Measurements from ENCODE around the gene MBNL2.
A peak's percentile ranks its signal among the peaks of the same experiment; 100 is the strongest.

Gene MBNL2

DNA sequence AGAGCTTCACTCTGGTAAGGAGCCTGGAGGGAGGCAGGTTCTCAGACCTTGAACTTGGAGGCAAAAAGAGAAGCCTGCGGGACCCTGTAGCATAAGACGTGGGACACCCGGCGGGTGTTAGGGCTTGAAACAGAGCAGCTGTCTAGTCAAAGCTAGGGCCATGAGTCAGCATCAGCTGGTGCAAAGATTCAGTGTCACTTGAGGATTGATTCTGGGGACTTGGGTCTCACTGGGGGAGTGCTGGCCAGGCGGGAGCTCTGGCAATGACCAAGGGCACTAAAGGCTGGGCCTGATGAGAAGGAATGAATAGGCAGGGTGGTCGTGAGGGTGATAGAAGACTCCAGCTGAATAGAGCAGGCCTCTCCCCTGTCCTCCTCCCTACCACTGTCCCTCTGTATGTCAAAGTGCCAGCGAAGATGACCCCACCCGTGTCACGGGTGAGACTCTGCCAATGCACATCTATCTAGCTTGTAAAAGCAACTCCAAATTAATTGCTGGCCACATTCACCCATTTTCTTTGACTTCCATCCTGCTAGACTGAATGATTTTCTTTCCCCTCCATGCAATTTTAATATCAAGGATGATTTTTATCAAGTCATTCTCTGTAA is 97.1 kb downstream of the MBNL2 start:
- TF ChIP-seq, protein P1, sequence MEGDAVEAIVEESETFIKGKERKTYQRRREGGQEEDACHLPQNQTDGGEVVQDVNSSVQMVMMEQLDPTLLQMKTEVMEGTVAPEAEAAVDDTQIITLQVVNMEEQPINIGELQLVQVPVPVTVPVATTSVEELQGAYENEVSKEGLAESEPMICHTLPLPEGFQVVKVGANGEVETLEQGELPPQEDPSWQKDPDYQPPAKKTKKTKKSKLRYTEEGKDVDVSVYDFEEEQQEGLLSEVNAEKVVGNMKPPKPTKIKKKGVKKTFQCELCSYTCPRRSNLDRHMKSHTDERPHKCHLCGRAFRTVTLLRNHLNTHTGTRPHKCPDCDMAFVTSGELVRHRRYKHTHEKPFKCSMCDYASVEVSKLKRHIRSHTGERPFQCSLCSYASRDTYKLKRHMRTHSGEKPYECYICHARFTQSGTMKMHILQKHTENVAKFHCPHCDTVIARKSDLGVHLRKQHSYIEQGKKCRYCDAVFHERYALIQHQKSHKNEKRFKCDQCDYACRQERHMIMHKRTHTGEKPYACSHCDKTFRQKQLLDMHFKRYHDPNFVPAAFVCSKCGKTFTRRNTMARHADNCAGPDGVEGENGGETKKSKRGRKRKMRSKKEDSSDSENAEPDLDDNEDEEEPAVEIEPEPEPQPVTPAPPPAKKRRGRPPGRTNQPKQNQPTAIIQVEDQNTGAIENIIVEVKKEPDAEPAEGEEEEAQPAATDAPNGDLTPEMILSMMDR (conservative IDR thresholded peaks at IDR 0.05; ENCODE audit: low read depth, low read length): no peak
- DNase-seq (ENCODE audit: low read depth): no peak
- H3K4me3 ChIP-seq (ENCODE audit: low read depth, low read length): no peak overlapping the region

DNA sequence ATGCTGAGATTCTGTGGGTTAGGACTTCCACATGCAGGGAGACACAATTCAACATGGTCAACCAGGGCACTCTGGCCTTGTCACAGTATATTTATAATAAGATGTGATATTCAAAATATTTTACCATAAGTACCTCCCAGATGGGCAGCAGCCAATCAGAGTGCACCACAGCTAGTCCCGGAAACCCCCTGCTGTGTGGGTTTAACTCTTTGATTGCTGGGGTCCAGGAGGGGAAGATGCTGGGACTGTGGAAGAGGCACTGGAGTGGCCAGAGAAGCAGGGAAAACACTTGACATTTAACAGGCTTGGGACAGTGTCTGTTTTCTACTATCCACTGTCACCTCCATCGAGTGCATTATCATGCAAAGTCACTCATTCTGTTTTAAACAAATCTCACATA is 99.0 kb downstream of the MBNL2 start:
- no peak for DNase-seq (ENCODE audit: low read depth)
- no peak overlapping the region for H3K4me3 ChIP-seq (ENCODE audit: low read depth, low read length)
- TF ChIP-seq, protein P1 (conservative IDR thresholded peaks at IDR 0.05; ENCODE audit: low read depth, low read length): no peak

DNA sequence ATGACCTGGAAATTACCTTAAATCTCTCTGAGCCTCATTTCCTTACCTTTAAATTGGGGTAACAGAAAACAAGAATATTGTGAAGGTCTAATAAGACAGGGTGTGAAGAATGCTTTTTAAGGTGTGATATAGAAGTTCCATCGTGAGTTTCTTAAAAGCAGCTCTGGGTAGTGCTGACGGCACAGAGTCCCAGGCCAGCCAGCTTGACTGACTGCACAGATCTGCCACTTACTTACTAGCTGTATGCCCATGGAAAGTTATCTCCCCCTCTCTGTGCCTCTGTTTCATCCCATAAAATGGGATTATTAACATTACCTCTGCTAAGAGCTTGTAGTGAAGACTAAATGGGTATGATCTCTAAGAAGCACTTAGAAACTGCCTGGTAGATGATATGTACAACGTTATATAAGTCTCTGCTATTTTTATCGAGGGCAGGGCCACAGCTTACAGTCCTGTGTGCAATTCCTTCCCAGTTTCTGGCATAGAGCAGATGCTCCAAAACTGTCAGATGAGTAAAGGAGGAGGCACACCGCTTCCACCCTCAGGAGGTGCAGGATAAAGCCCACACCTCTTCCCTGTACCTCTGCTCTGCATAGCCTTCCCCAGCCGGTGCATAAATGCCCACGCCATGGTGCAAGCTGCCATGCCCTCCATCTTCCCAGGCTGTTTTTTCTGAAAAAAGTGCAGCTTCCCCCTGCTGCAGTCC is 99.6 kb downstream of the MBNL2 start:
- TF ChIP-seq, protein P1 (conservative IDR thresholded peaks at IDR 0.05; ENCODE audit: low read depth, low read length): no peak
- DNase-seq (ENCODE audit: low read depth): no peak
- no peak overlapping the region for H3K4me3 ChIP-seq (ENCODE audit: low read depth, low read length)

DNA sequence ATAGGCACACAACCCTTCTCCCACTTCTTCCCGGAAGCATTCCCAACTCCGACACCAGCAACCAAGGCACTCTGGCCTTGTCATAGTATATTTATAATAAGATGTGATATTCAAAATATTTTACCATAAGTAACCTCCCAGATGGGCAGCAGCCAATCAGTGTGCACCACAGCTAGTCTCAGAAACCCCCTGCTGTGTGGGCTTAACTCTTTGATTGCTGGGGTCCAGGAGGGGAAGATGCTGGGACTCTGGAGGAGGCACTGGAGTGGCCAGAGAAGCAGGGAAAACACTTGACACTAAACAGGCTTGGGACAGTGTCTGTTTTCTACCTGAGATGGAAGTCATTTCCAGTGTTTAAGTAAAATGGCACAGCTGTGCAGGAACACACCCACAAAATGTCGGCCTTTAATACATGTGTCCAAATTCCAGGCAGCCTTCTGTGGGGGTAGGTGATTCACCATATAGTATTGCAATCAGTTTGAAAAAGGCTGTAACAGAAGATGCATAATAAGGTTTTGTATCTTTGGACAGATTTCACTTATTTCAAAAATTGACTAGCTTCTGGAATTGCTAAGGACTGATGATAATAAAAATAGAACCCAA is 100.7 kb downstream of the MBNL2 start:
- TF ChIP-seq, protein P1 (conservative IDR thresholded peaks at IDR 0.05; ENCODE audit: low read depth, low read length): no peak
- no peak overlapping the region for H3K4me3 ChIP-seq (ENCODE audit: low read depth, low read length)
- DNase-seq (ENCODE audit: low read depth): peak; percentile 61

DNA sequence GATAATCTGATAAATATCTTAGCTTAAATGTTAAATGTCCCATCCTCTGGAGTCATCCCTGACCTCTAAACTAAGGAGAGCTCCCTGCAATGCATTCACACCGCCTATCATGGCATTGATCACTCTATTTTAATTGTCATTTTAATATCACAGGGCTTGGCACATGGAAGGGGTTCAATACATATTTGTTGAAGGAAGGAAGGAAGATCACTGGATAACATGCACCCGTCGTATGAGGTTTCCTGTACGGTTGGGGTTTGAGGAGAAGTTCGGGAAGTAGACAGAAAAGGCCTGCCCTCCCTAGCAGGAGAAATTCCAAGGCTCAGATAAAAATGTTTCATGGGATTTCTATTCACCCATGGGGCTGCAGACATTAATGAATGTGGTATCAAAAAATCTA is 102.0 kb downstream of the MBNL2 start:
- H3K4me3 ChIP-seq (ENCODE audit: low read depth, low read length): no peak overlapping the region
- no peak for DNase-seq (ENCODE audit: low read depth)

DNA sequence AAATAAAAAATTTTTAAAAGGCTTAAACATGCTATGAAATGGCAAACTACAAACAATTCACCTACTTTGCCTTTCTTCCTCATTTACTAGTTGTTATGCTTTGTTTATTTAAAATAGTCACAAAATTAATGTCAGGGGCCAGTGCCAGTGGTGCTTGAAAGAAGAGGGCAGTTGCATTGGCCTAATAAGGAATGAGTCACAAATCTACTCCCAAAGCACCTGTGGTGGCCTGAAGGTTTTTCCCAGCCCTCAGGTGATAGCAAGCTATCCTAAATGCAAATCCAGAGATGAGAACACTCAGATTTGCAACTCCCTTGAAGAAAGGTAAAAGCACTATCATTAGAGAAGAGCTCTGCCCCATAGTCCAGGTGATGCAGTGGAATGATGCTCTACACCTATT is 103.6 kb downstream of the MBNL2 start:
- no peak overlapping the region for H3K4me3 ChIP-seq (ENCODE audit: low read depth, low read length)
- DNase-seq (ENCODE audit: low read depth): no peak
- TF ChIP-seq, protein P1 (conservative IDR thresholded peaks at IDR 0.05; ENCODE audit: low read depth, low read length): no peak

More for the DNA sequence above, 102.0 kb downstream of the MBNL2 start:
- TF ChIP-seq, protein P1 (conservative IDR thresholded peaks at IDR 0.05; ENCODE audit: low read depth, low read length): no peak
